Measurements from ENCODE around the gene CRNKL1. TPM values are rescaled to one million over a fixed set of nuclear protein-coding genes. Genes with fewer than 3 reads are reported as not detected.

Gene CRNKL1
- total RNA-seq, 1 experiment from 2014 or later: 6.7 TPM

DNA sequence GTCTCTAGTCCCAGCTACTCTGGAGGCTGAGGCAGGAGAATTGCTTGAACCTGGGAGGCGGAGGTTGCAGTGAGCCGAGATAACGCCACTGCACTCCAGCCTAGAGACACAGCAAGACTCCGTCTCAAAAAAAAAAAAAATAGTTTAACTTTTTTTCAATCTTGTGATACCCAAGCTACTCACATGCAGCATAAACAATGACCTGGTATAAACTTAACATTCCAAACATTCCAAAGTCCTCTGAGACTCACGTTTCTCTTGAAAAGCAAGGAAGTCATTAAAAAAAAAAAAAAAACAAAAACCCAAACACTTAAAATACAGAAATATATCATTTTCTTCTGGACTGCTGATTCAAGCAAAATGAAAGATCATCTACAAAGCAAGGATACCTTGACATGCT is 14.3 kb downstream of the CRNKL1 start:
- no peaks in the 10 kb centered on the region for H3K27me3 Mint-ChIP-seq (ENCODE audit: unreplicated experiment)
- no peaks in the 10 kb centered on the region for H3K36me3 Mint-ChIP-seq (ENCODE audit: insufficient read depth, unreplicated experiment)
- H3K27ac Mint-ChIP-seq (ENCODE audit: unreplicated experiment): no peak overlapping the region
- TF ChIP-seq, protein P1, sequence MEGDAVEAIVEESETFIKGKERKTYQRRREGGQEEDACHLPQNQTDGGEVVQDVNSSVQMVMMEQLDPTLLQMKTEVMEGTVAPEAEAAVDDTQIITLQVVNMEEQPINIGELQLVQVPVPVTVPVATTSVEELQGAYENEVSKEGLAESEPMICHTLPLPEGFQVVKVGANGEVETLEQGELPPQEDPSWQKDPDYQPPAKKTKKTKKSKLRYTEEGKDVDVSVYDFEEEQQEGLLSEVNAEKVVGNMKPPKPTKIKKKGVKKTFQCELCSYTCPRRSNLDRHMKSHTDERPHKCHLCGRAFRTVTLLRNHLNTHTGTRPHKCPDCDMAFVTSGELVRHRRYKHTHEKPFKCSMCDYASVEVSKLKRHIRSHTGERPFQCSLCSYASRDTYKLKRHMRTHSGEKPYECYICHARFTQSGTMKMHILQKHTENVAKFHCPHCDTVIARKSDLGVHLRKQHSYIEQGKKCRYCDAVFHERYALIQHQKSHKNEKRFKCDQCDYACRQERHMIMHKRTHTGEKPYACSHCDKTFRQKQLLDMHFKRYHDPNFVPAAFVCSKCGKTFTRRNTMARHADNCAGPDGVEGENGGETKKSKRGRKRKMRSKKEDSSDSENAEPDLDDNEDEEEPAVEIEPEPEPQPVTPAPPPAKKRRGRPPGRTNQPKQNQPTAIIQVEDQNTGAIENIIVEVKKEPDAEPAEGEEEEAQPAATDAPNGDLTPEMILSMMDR (IDR thresholded peaks at IDR 0.05; ENCODE audit: unreplicated experiment): no peak
- no peak overlapping the region for H3K4me3 Mint-ChIP-seq (ENCODE audit: low read depth, unreplicated experiment)
- CTCF ChIA-PET: no interaction called here
- no peak for DNase-seq
- no TSS peak for BruUV-seq (replicated peaks)
- no peaks in the 10 kb centered on the region for H3K4me1 Mint-ChIP-seq (ENCODE audit: low read depth, unreplicated experiment)
- intact Hi-C loops (cut with micrococcal nuclease; ENCODE audit: unreplicated experiment): no loop called here
- H3K9me3 Mint-ChIP-seq (ENCODE audit: low read depth, unreplicated experiment): no peaks in the 10 kb centered on the region

DNA sequence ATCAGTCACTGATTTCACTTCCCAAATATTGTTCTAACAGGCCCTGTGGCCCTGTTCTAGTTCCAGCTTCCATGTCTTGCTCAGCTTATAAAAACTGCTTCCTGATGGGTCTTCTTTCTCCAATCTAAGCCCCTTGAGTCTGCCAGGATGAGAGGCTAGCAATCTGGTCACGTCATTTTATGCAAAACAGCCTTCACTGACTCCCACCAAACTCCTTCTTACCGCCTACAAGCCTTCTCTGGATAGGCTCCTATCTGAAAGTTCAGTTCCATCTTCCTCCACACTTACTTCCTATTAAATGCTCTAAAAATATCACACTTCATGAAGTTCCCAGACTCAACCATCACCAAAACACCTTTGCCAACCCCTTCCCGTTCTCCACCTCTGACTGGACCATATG is 15.5 kb downstream of the CRNKL1 start:
- Mint-ChIP-seq H3K4me3 (ENCODE audit: low read depth, unreplicated experiment) (no peak overlapping the region), H3K27ac (ENCODE audit: unreplicated experiment) (no peak overlapping the region), H3K27me3 (ENCODE audit: unreplicated experiment) (no peaks in the 10 kb centered on the region), H3K9me3 (ENCODE audit: low read depth, unreplicated experiment) (no peaks in the 10 kb centered on the region), H3K4me1 (ENCODE audit: low read depth, unreplicated experiment) (no peaks in the 10 kb centered on the region), H3K36me3 (ENCODE audit: insufficient read depth, unreplicated experiment) (no peaks in the 10 kb centered on the region)
- no TSS peak for BruUV-seq (replicated peaks)
- CTCF ChIA-PET: no interaction called here
- TF ChIP-seq, protein P1 (IDR thresholded peaks at IDR 0.05; ENCODE audit: unreplicated experiment): no peak
- DNase-seq: no peak
- intact Hi-C loops (cut with micrococcal nuclease; ENCODE audit: unreplicated experiment): no loop called here

DNA sequence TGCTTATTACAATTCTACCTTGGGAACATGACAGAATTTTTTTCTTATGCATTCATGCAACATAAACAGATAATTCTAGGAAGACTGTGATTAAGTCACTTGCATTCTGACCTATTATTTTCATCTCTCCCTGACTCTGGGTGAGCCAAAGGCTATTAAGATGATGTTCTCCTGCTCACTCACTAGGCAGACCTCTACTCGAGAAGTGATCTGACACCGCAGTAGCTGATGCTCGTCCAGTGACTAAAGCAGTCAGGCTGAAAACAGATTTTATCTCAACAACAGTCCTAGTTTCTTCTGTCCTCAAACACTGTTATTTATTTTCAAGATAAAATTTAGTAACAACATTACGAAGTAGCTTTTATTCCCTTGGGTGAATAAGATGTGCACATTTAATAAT is 17.8 kb downstream of the CRNKL1 start:
- Mint-ChIP-seq H3K27me3 (ENCODE audit: unreplicated experiment) (no peaks in the 10 kb centered on the region), H3K4me1 (ENCODE audit: low read depth, unreplicated experiment) (no peaks in the 10 kb centered on the region), H3K4me3 (ENCODE audit: low read depth, unreplicated experiment) (no peak overlapping the region), H3K27ac (ENCODE audit: unreplicated experiment) (no peak overlapping the region), H3K36me3 (ENCODE audit: insufficient read depth, unreplicated experiment) (no peaks in the 10 kb centered on the region), H3K9me3 (ENCODE audit: low read depth, unreplicated experiment) (no peaks in the 10 kb centered on the region)
- TF ChIP-seq, protein P1 (IDR thresholded peaks at IDR 0.05; ENCODE audit: unreplicated experiment): no peak
- no TSS peak for BruUV-seq (replicated peaks)
- DNase-seq: no peak
- CTCF ChIA-PET: no interaction called here
- intact Hi-C loops (cut with micrococcal nuclease; ENCODE audit: unreplicated experiment): no loop called here

DNA sequence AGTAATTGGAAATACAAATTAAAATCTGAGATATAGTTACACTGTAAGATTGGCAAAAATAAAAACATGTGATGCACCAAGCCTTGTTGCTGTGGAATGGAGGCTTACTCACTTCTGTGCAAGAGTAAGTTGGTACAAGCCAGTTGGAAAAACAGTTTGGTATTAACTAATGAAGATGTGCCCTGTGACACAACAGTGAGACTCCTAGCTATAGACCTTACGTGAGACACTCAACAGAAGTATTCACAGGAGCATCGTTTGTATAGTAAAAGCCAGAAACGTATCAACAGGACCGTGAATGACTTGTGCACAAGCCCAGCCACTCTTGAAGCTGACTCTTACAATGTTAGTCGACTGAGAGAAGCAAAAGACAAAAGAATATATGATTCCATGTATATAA is 20.5 kb downstream of the CRNKL1 start:
- DNase-seq: no peak
- intact Hi-C loops (cut with micrococcal nuclease; ENCODE audit: unreplicated experiment): no loop called here
- no TSS peak for BruUV-seq (replicated peaks)
- no peaks in the 10 kb centered on the region for H3K36me3 Mint-ChIP-seq (ENCODE audit: insufficient read depth, unreplicated experiment)
- no peak overlapping the region for H3K4me3 Mint-ChIP-seq (ENCODE audit: low read depth, unreplicated experiment)
- H3K27me3 Mint-ChIP-seq (ENCODE audit: unreplicated experiment): no peaks in the 10 kb centered on the region
- TF ChIP-seq, protein P1 (IDR thresholded peaks at IDR 0.05; ENCODE audit: unreplicated experiment): no peak
- CTCF ChIA-PET: no interaction called here
- no peaks in the 10 kb centered on the region for H3K4me1 Mint-ChIP-seq (ENCODE audit: low read depth, unreplicated experiment)
- no peak overlapping the region for H3K27ac Mint-ChIP-seq (ENCODE audit: unreplicated experiment)
- H3K9me3 Mint-ChIP-seq (ENCODE audit: low read depth, unreplicated experiment): no peaks in the 10 kb centered on the region

DNA sequence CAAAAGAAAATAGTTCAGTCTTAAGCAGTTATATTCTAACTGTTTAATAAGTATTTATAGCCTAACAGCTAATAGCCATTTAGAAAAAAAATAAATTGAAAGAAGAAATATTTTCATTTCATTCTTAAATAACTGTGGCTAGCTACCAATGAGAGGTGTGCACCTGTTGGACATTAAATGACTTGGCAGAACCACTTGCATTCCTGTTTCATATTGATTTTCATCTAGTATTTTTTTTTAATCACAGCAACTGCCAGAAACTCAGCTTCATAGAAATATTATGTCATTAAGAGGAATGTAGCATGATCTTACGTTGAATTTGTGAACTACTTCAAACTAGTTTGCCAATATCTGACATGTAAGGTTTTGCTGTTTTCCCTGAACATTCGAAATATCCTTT is 25.0 kb downstream of the CRNKL1 start:
- Mint-ChIP-seq H3K4me1 (ENCODE audit: low read depth, unreplicated experiment) (no peaks in the 10 kb centered on the region), H3K27me3 (ENCODE audit: unreplicated experiment) (no peaks in the 10 kb centered on the region), H3K27ac (ENCODE audit: unreplicated experiment) (no peak overlapping the region), H3K4me3 (ENCODE audit: low read depth, unreplicated experiment) (no peak overlapping the region), H3K36me3 (ENCODE audit: insufficient read depth, unreplicated experiment) (no peaks in the 10 kb centered on the region), H3K9me3 (ENCODE audit: low read depth, unreplicated experiment) (no peaks in the 10 kb centered on the region)
- intact Hi-C loops (cut with micrococcal nuclease; ENCODE audit: unreplicated experiment): no loop called here
- no peak for DNase-seq
- TF ChIP-seq, protein P1 (IDR thresholded peaks at IDR 0.05; ENCODE audit: unreplicated experiment): no peak
- CTCF ChIA-PET: no interaction called here
- BruUV-seq (replicated peaks): no TSS peak

Measured in Calu3 (cell line).